ENCODE results near the gene CMIP. TPM values are rescaled to one million over a fixed set of nuclear protein-coding genes. Genes with fewer than 3 reads are reported as not detected.
A peak's percentile ranks its signal among the peaks of the same experiment; 100 is the strongest.
"Not testable (repeated sequence)": the region's sequence is repeated elsewhere in the genome, so short reads cannot be mapped to it uniquely, and the experiment has no call there.

Gene CMIP
- total RNA-seq, 4 donors from 2014 or later, result 16.7 to 104 (median 43.6) TPM

- no peak for DNase-seq
- Histone ChIP-seq H3K27me3 (no peaks in the 10 kb centered on the region), H3K4me1 (no peaks in the 10 kb centered on the region), H3K9me3 (no peaks in the 10 kb centered on the region), H3K27ac (no peak overlapping the region), H3K4me3 (no peak overlapping the region), H3K36me3 (no peaks in the 10 kb centered on the region)
- no peak for TF ChIP-seq POLR2A (IDR thresholded peaks at IDR 0.05)
- intact Hi-C loops (cut with DNase I; ENCODE audit: low total_unique reads), result no loop called here
Measured at GRCh38 chr16:81740169-81740568, 295.6 kb downstream of the CMIP start.

GRCh38 chr16:81741430-81741770 lies 296.8 kb downstream of the CMIP start:
- DNase-seq; H3K36me3 ChIP-seq; H3K9me3 ChIP-seq; H3K27ac ChIP-seq; H3K27me3 ChIP-seq; H3K4me3 ChIP-seq; H3K4me1 ChIP-seq; intact Hi-C loops (cut with DNase I; ENCODE audit: low total_unique reads): not testable (repeated sequence)

DNA sequence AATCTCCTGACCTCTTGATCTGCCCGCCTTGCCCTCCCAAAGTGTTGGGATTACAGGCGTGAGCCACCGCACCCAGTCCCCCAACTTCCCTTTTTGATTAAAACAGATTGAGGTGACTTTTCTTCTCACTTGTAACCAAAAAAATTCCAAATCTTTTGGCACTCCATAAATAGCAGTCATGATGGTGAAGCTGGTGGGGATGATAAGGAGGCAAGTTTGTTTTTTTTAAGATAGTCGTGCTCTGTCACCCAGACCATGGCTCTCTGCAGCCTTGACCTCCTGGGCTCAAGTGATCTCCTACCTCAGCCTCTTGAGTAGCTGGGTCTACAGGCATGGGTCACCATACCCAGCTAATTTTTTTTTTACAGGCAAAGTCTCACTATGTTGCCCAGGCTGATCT lies 299.8 kb downstream of the CMIP start:
- no peak overlapping the region for H3K4me3 ChIP-seq

GRCh38 chr16:81744911-81745310 lies 300.3 kb downstream of the CMIP start:
- intact Hi-C loops (cut with DNase I; ENCODE audit: low total_unique reads), result no loop called here
- no peaks in the 10 kb centered on the region for H3K36me3 ChIP-seq
- TF ChIP-seq, protein P1, sequence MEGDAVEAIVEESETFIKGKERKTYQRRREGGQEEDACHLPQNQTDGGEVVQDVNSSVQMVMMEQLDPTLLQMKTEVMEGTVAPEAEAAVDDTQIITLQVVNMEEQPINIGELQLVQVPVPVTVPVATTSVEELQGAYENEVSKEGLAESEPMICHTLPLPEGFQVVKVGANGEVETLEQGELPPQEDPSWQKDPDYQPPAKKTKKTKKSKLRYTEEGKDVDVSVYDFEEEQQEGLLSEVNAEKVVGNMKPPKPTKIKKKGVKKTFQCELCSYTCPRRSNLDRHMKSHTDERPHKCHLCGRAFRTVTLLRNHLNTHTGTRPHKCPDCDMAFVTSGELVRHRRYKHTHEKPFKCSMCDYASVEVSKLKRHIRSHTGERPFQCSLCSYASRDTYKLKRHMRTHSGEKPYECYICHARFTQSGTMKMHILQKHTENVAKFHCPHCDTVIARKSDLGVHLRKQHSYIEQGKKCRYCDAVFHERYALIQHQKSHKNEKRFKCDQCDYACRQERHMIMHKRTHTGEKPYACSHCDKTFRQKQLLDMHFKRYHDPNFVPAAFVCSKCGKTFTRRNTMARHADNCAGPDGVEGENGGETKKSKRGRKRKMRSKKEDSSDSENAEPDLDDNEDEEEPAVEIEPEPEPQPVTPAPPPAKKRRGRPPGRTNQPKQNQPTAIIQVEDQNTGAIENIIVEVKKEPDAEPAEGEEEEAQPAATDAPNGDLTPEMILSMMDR (IDR thresholded peaks at IDR 0.05), result no peak
- no peak for TF ChIP-seq POLR2A (IDR thresholded peaks at IDR 0.05)
- H3K27ac ChIP-seq, result no peak overlapping the region
- H3K27me3 ChIP-seq, result no peaks in the 10 kb centered on the region
- no peak for DNase-seq
- H3K4me3 ChIP-seq, result no peak overlapping the region
- H3K4me1 ChIP-seq, result no peaks in the 10 kb centered on the region
- H3K9me3 ChIP-seq, result no peaks in the 10 kb centered on the region

More for the DNA sequence above, 299.8 kb downstream of the CMIP start:
- DNase-seq, result no peak
- Histone ChIP-seq H3K9me3 (no peaks in the 10 kb centered on the region), H3K4me1 (no peaks in the 10 kb centered on the region), H3K27me3 (no peaks in the 10 kb centered on the region), H3K27ac (no peak overlapping the region), H3K36me3 (no peaks in the 10 kb centered on the region)
- intact Hi-C loops (cut with DNase I; ENCODE audit: low total_unique reads), result no loop called here
- no peak for TF ChIP-seq POLR2A (IDR thresholded peaks at IDR 0.05)
- TF ChIP-seq, protein P1 (IDR thresholded peaks at IDR 0.05), result no peak

DNA sequence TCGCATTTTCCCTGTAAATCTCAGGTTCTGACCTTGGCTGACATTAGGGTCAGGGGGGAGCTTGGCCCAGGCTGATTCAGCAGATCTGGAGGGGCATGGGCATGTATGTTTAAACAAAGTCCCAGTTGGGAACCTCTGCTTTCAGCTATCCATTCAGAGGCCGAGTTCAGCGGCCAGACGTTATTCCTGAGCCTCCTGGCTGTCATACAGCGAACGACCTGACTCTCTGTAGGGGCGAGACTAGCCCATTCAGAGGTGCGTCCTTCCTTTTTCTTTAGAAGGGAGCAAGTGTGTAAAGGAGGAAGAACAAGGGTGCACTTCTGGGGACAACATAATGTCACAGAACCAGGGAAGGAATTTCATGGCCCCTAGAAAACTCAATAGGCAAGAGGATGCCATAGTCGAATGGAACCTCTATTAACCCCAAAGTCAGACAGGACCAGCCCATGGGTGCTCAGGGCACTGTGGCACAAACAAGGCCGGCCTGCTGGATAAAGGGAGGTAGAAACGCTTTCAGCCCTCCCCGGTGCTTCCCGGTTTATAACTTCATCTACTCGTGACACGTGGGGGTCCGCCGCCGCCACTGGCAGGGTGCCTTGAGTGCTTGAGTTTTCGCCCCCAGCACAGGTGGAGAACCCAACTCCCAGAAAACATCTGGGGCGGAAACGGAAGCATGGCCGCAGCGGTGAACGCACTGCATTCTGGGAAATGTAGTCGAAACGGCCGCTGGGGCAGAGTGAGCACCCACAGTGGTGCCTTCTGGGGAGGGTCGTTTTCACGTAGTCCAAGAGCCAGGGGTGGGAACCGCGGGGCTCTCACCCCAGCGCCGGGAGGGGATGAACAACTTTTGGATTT lies 301.3 kb downstream of the CMIP start:
- no peak for TF ChIP-seq POLR2A (IDR thresholded peaks at IDR 0.05)
- intact Hi-C loops (cut with DNase I; ENCODE audit: low total_unique reads), result no loop called here
- Histone ChIP-seq H3K27ac (no peak overlapping the region), H3K4me3 (peak overlapping the region; percentile 14 to 33), H3K36me3 (no peaks in the 10 kb centered on the region), H3K9me3 (no peaks in the 10 kb centered on the region), H3K4me1 (no peaks in the 10 kb centered on the region), H3K27me3 (no peaks in the 10 kb centered on the region)
- DNase-seq, result peak; percentile 54 to 56

- H3K27me3 ChIP-seq, result no peaks in the 10 kb centered on the region
- TF ChIP-seq POLR2A (IDR thresholded peaks at IDR 0.05), result no peak
- TF ChIP-seq, protein P1 (IDR thresholded peaks at IDR 0.05), result no peak
- no peaks in the 10 kb centered on the region for H3K4me1 ChIP-seq
- no peaks in the 10 kb centered on the region for H3K9me3 ChIP-seq
- intact Hi-C loops (cut with DNase I; ENCODE audit: low total_unique reads), result no loop called here
- no peaks in the 10 kb centered on the region for H3K36me3 ChIP-seq
- no peak overlapping the region for H3K27ac ChIP-seq
- H3K4me3 ChIP-seq, result peak overlapping the region; percentile 14 to 33
- DNase-seq, result no peak
Measured at GRCh38 chr16:81746566-81746965, 302.0 kb downstream of the CMIP start.
